ENCODE measurements around the gene ABI2. TPM values are rescaled to one million over a fixed set of nuclear protein-coding genes. Genes with fewer than 3 reads are reported as not detected.

The ABI2 gene
- total RNA-seq, 2 experiments from 2014 or later: 33.5 to 35.3 TPM

DNA sequence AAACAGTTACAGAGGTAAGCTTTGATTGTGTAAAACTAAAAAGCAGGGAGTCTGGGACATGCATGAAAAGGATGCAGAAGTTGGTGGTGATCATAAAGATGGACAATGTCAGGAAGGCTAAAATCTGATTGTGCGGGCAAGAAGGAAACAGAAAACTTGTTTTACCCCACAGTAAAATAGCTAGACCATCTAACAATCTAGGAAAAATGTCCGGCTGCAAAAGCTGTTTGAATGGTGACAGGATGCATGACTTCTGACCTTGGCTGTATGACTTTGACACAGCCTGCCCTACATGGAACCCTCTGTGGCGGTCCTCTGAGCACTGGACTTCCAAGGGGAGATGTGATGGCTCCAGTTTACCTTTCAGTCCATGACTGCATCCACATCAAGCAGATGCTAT lies 113.3 kb downstream of the ABI2 start:
- no peak overlapping the region for H3K4me3 Mint-ChIP-seq
- DNase-seq (no peak), ATAC-seq (no peak)
- H3K4me1 Mint-ChIP-seq (ENCODE audit: low read depth): peaks cover 6% of the 10 kb centered on the region
- ChIA-PET CTCF (interaction anchor here (1.8 kb wide), 1 partner anchor 13 kb away, joined by 7 read pairs; no protein-coding TSS in a partner anchor), POLR2A (interaction anchor here (1.6 kb wide), 1 partner anchor 13 kb away, joined by 3 read pairs; no protein-coding TSS in a partner anchor)
- intact Hi-C loops (cut with micrococcal nuclease): no loop called here
- no peaks in the 10 kb centered on the region for H3K9me3 Mint-ChIP-seq
- H3K27me3 Mint-ChIP-seq: no peaks in the 10 kb centered on the region
- peaks cover 3% of the 10 kb centered on the region for H3K36me3 Mint-ChIP-seq (ENCODE audit: low read depth)
- H3K27ac Mint-ChIP-seq: no peak overlapping the region
- TF ChIP-seq, protein P1, sequence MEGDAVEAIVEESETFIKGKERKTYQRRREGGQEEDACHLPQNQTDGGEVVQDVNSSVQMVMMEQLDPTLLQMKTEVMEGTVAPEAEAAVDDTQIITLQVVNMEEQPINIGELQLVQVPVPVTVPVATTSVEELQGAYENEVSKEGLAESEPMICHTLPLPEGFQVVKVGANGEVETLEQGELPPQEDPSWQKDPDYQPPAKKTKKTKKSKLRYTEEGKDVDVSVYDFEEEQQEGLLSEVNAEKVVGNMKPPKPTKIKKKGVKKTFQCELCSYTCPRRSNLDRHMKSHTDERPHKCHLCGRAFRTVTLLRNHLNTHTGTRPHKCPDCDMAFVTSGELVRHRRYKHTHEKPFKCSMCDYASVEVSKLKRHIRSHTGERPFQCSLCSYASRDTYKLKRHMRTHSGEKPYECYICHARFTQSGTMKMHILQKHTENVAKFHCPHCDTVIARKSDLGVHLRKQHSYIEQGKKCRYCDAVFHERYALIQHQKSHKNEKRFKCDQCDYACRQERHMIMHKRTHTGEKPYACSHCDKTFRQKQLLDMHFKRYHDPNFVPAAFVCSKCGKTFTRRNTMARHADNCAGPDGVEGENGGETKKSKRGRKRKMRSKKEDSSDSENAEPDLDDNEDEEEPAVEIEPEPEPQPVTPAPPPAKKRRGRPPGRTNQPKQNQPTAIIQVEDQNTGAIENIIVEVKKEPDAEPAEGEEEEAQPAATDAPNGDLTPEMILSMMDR (IDR thresholded peaks at IDR 0.05): no peak

GRCh38 chr2:203442463-203442862 lies 114.3 kb downstream of the ABI2 start:
- H3K9me3 Mint-ChIP-seq: no peaks in the 10 kb centered on the region
- ChIA-PET CTCF (interaction anchor here (1.8 kb wide), 1 partner anchor 12 kb away, joined by 7 read pairs; no protein-coding TSS in a partner anchor), POLR2A (interaction anchor here (1.6 kb wide), 1 partner anchor 14 kb away, joined by 3 read pairs; no protein-coding TSS in a partner anchor)
- H3K27ac Mint-ChIP-seq: no peak overlapping the region
- peaks cover 3% of the 10 kb centered on the region for H3K36me3 Mint-ChIP-seq (ENCODE audit: low read depth)
- H3K4me3 Mint-ChIP-seq: no peak overlapping the region
- intact Hi-C loops (cut with micrococcal nuclease): no loop called here
- TF ChIP-seq, protein P1 (IDR thresholded peaks at IDR 0.05): no peak
- H3K27me3 Mint-ChIP-seq: no peaks in the 10 kb centered on the region
- H3K4me1 Mint-ChIP-seq (ENCODE audit: low read depth): peaks cover 6% of the 10 kb centered on the region
- ATAC-seq (no peak), DNase-seq (no peak)

DNA sequence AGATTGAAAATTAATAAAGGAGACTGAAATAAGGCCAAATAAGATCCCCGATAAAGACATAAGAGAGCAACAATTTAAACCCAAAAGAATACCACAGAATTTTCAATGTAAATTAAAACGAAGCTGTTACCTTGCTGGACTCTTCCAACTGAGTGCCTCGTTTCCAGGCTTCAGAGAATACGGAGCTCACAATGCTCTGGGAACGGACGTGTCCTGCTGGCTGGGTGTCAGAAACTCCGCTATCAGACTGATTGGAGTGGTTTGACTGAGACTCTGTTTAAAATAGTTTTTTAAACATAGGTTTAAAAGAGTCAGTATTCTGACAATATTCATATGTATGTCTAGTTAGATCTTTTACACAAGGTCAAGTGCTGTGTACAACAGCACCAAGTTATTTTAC lies 116.5 kb downstream of the ABI2 start:
- Mint-ChIP-seq H3K4me3 (no peak overlapping the region), H3K4me1 (ENCODE audit: low read depth) (peaks cover 6% of the 10 kb centered on the region), H3K27ac (no peak overlapping the region), H3K36me3 (ENCODE audit: low read depth) (peaks cover under 1% of the 10 kb centered on the region), H3K27me3 (no peaks in the 10 kb centered on the region), H3K9me3 (no peaks in the 10 kb centered on the region)
- DNase-seq (no peak), ATAC-seq (no peak)
- ChIA-PET POLR2A (interaction anchor here (0.9 kb wide), 1 partner anchor 39 kb away, joined by 3 read pairs; no protein-coding TSS in a partner anchor), CTCF (interaction anchor here (0.6 to 1.0 kb wide), 2 partner anchors 15 to 40 kb away, joined by 3 to 4 read pairs; no protein-coding TSS in a partner anchor)
- TF ChIP-seq, protein P1 (IDR thresholded peaks at IDR 0.05): no peak
- intact Hi-C loops (cut with micrococcal nuclease): no loop called here

DNA sequence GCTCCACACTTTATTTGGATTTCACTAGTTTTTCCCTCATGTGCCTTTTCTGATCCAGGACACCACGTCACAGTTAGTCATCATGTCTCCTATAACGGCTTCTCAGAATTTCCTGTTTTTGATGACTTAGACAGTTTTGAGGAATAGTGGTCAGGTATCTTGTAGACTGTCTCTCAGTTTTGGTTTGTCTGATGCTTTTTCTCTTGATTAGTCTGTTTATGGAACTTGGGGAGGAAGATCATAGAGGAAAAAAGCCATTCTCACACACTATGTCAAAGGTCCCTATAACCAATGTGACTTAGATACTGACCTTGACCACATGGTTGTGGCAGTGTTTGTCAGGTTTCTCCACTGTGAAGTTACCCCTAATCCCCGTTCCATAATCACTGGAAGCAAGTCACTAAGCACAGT lies 117.9 kb downstream of the ABI2 start:
- ChIA-PET CTCF (interaction anchor here (0.6 kb wide), 1 partner anchor 93 kb away, joined by 3 read pairs; no protein-coding TSS in a partner anchor), POLR2A (no interaction called here)
- no peak overlapping the region for H3K4me3 Mint-ChIP-seq
- intact Hi-C loops (cut with micrococcal nuclease): no loop called here
- peaks cover 6% of the 10 kb centered on the region for H3K4me1 Mint-ChIP-seq (ENCODE audit: low read depth)
- no peaks in the 10 kb centered on the region for H3K9me3 Mint-ChIP-seq
- H3K27ac Mint-ChIP-seq: no peak overlapping the region
- DNase-seq: no peak
- H3K36me3 Mint-ChIP-seq (ENCODE audit: low read depth): no peaks in the 10 kb centered on the region
- TF ChIP-seq, protein P1 (IDR thresholded peaks at IDR 0.05): no peak
- no peaks in the 10 kb centered on the region for H3K27me3 Mint-ChIP-seq
- ATAC-seq: no peak

DNA sequence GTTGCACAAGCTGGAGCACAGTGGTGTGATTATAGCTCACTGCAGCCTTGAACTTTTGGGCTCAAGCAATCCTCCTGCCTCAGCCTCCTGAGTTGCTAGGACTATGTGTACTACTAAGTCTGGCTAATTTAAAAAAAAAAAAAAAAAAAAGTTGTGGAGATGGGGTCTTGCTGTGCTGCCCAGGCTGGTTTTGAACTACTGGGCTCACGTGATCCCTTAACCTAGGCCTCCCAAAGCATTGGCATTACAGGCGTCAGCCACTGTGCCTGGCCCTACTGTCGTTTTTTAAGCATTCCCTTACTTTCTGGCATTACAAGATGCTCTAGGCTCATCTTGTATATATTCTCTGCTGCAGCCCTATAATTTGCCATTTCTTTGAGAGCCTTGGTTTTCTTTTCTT lies 118.6 kb downstream of the ABI2 start:
- CTCF ChIA-PET: interaction anchor here (0.6 kb wide), 1 partner anchor 93 kb away, joined by 3 read pairs; no protein-coding TSS in a partner anchor
- Mint-ChIP-seq H3K27me3 (no peaks in the 10 kb centered on the region), H3K4me3 (no peak overlapping the region), H3K9me3 (no peaks in the 10 kb centered on the region), H3K36me3 (ENCODE audit: low read depth) (no peaks in the 10 kb centered on the region), H3K4me1 (ENCODE audit: low read depth) (peaks cover 6% of the 10 kb centered on the region), H3K27ac (no peak overlapping the region)
- TF ChIP-seq, protein P1 (IDR thresholded peaks at IDR 0.05): no peak
- ATAC-seq (no peak), DNase-seq (no peak)
- intact Hi-C loops (cut with micrococcal nuclease): no loop called here
- POLR2A ChIA-PET: no interaction called here
